ENCODE measurements around the gene RAB24. TPM values are rescaled to one million over a fixed set of nuclear protein-coding genes. Genes with fewer than 3 reads are reported as not detected.

Gene RAB24
- total and polyA plus RNA-seq, 2 donors from 2014 or later: 25.0 to 77.6 TPM

GRCh38 chr5:177336603-177337494 lies 33.3 kb upstream of the RAB24 start:
- Histone ChIP-seq H3K27me3 (ENCODE audit: control insufficient read depth, insufficient read depth, low read length) (no peaks in the 10 kb centered on the region), H3K4me1 (ENCODE audit: control insufficient read depth in 2 of 3, insufficient read depth in 2 of 3, low read depth in 1 of 3, low read length in 3 of 3) (peaks cover 0 to 3% (median 0%) of the 10 kb centered on the region in 3 donors), H3K9ac (ENCODE audit: low read length in 3 of 3) (no peak overlapping the region), H3K9me3 (ENCODE audit: control insufficient read depth in 2 of 3, insufficient read depth in 1 of 3, low read length in 3 of 3) (no peaks in the 10 kb centered on the region), H3K27ac (ENCODE audit: low read depth in 2 of 2, low read length in 2 of 2) (no peak overlapping the region), H3K36me3 (ENCODE audit: control insufficient read depth in 2 of 3, insufficient read depth in 3 of 3, low read length in 3 of 3) (peaks cover 2 to 57% (median 35%) of the 10 kb centered on the region in 3 donors), H3K4me3 (ENCODE audit: low read length in 3 of 3) (no peak overlapping the region)
- FAIRE-seq (no peak), DNase-seq (peak in 1 of 5 donors; percentile 72)
- intact Hi-C loops (cut with DNase I): no loop called here
- TF ChIP-seq CTCF (IDR thresholded peaks at IDR 0.05; ENCODE audit: borderline replicate concordance, extremely low read depth, insufficient read depth): no peak

- H3K9me3 ChIP-seq (ENCODE audit: control insufficient read depth in 2 of 3, insufficient read depth in 1 of 3, low read length in 3 of 3): no peaks in the 10 kb centered on the region
- intact Hi-C loops (cut with DNase I): no loop called here
- H3K9ac ChIP-seq (ENCODE audit: low read length in 3 of 3): no peak overlapping the region
- FAIRE-seq (no peak), DNase-seq (peak in 2 of 5 donors; percentile 27 to 46)
- H3K4me1 ChIP-seq (ENCODE audit: control insufficient read depth in 2 of 3, insufficient read depth in 2 of 3, low read depth in 1 of 3, low read length in 3 of 3): peaks cover 0 to 3% (median 0%) of the 10 kb centered on the region in 3 donors
- no peak overlapping the region for H3K4me3 ChIP-seq (ENCODE audit: low read length in 3 of 3)
- H3K27ac ChIP-seq (ENCODE audit: low read depth in 2 of 2, low read length in 2 of 2): no peak overlapping the region
- H3K27me3 ChIP-seq (ENCODE audit: control insufficient read depth, insufficient read depth, low read length): no peaks in the 10 kb centered on the region
- H3K36me3 ChIP-seq (ENCODE audit: control insufficient read depth in 2 of 3, insufficient read depth in 3 of 3, low read length in 3 of 3): peaks cover 0 to 60% (median 35%) of the 10 kb centered on the region in 3 donors
- peak; percentile 31 for TF ChIP-seq CTCF (IDR thresholded peaks at IDR 0.05; ENCODE audit: borderline replicate concordance, extremely low read depth, insufficient read depth)
Observed at GRCh38 chr5:177336112-177336511, 32.6 kb upstream of the RAB24 start.

GRCh38 chr5:177335701-177336065 lies 32.2 kb upstream of the RAB24 start:
- Histone ChIP-seq H3K4me3 (ENCODE audit: low read length in 3 of 3) (no peak overlapping the region), H3K27me3 (ENCODE audit: control insufficient read depth, insufficient read depth, low read length) (no peaks in the 10 kb centered on the region), H3K9me3 (ENCODE audit: control insufficient read depth in 2 of 3, insufficient read depth in 1 of 3, low read length in 3 of 3) (no peaks in the 10 kb centered on the region), H3K36me3 (ENCODE audit: control insufficient read depth in 2 of 3, insufficient read depth in 3 of 3, low read length in 3 of 3) (peaks cover 0 to 60% (median 35%) of the 10 kb centered on the region in 3 donors), H3K27ac (ENCODE audit: low read depth in 2 of 2, low read length in 2 of 2) (no peak overlapping the region), H3K9ac (ENCODE audit: low read length in 3 of 3) (no peak overlapping the region), H3K4me1 (ENCODE audit: control insufficient read depth in 2 of 3, insufficient read depth in 2 of 3, low read depth in 1 of 3, low read length in 3 of 3) (peaks cover 0 to 3% (median 0%) of the 10 kb centered on the region in 3 donors)
- no peak for TF ChIP-seq CTCF (IDR thresholded peaks at IDR 0.05; ENCODE audit: borderline replicate concordance, extremely low read depth, insufficient read depth)
- DNase-seq (peak in 1 of 5 donors; percentile 46), FAIRE-seq (no peak)
- intact Hi-C loops (cut with DNase I): no loop called here

All from kidney (tissue), 14 donors.